ENCODE measurements around the gene C14orf180. TPM values are rescaled to one million over a fixed set of nuclear protein-coding genes. Genes with fewer than 3 reads are reported as not detected.

The C14orf180 gene
- total and polyA plus RNA-seq, 2 of the 8 experiments (the other 6 are each of a cell fraction or from before 2014, with no cell fraction given) = not detected

GRCh38 chr14:104553166-104554087 lies 26.1 kb upstream of the C14orf180 start:
- H3K27ac ChIP-seq (ENCODE audit: low read depth, low read length) = no peak overlapping the region
- FAIRE-seq (no peak), DNase-seq (ENCODE audit: low read depth in 1 of 2, low spot score in 2 of 2) (no peak)
- no peak overlapping the region for H3K4me2 ChIP-seq (ENCODE audit: insufficient read depth in 1 of 2, low read depth in 2 of 2, low read length in 2 of 2)
- TF ChIP-seq NANOG (IDR thresholded peaks at IDR 0.05; ENCODE audit: insufficient read depth, low read depth, low read length, poor library complexity, severe bottlenecking) (no peak), SAP30 (IDR thresholded peaks at IDR 0.05; ENCODE audit: insufficient read depth, insufficient replicate concordance, low read length) (no peak)
- H3K14ac ChIP-seq (ENCODE audit: insufficient read length) = no peak overlapping the region
- no peak overlapping the region for H4K8ac ChIP-seq (ENCODE audit: extremely low read depth, insufficient read depth, low read length)
- POLR2A ChIA-PET (ENCODE audit: partially characterized antibody) = no interaction called here
- H2AFZ ChIP-seq (ENCODE audit: low read length) = no peak overlapping the region
- H3K36me3 ChIP-seq (ENCODE audit: control insufficient read depth in 2 of 4, insufficient read depth in 4 of 4, low read length in 3 of 4) = no peaks in the 10 kb centered on the region
- H3K4me1 ChIP-seq (replicated peaks in 1 of 4; ENCODE audit: control insufficient read depth in 3 of 4, insufficient read depth in 4 of 4, low read length in 3 of 4) = peaks cover 0 to 3% (median 1%) of the 10 kb centered on the region in 4 experiments; a peak in 3 of 7 replicates
- no peak overlapping the region for H3K9ac ChIP-seq (replicated peaks in 1 of 4; ENCODE audit: extremely low read depth in 1 of 4, low read depth in 3 of 4, low read length in 3 of 4)
- CTCF ChIA-PET (ENCODE audit: partially characterized antibody) = interaction anchor here (1.0 to 3.2 kb wide), 3 partner anchors 11 to 21 kb away, joined by 3 to 13 read pairs (median 3); no protein-coding TSS in a partner anchor
- H3K23ac ChIP-seq (ENCODE audit: insufficient read length) = no peak overlapping the region
- WGBS, 2 experiments (ENCODE audit: extremely low coverage in 1 of 2, insufficient coverage in 1 of 2, insufficient read length in 1 of 2, insufficient replicate concordance in 2 of 2, low coverage in 1 of 2, low lambda C conversion rate in 2 of 2, missing lambda C conversion rate in 1 of 2) = 90% methylated on average over 26 of the region's 30 CpGs; no CpG with 5 or more reads in 1 of the 2 experiments
- no peaks in the 10 kb centered on the region for H3K27me3 ChIP-seq (replicated peaks in 1 of 4; ENCODE audit: control insufficient read depth in 3 of 4, extremely low read depth in 1 of 4, insufficient read depth in 3 of 4, low read length in 3 of 4)
- no peaks in the 10 kb centered on the region for H3K79me2 ChIP-seq (ENCODE audit: control insufficient read depth in 1 of 2, insufficient read depth in 2 of 2, low read length in 2 of 2)
- H3K56ac ChIP-seq (replicated peaks; ENCODE audit: insufficient read length, low read depth, low read length) = no peak overlapping the region
- no peaks in the 10 kb centered on the region for H3K23me2 ChIP-seq (ENCODE audit: low read depth, low read length)
- H2AK5ac ChIP-seq (ENCODE audit: low read depth, low read length) = no peak overlapping the region
- no peak overlapping the region for H2BK5ac ChIP-seq (ENCODE audit: low read depth, low read length)
- H4K91ac ChIP-seq (replicated peaks; ENCODE audit: insufficient read length, low read length) = no peak overlapping the region
- no peak overlapping the region for H2BK120ac ChIP-seq (replicated peaks; ENCODE audit: low read depth, low read length)
- no peak overlapping the region for H2BK20ac ChIP-seq (ENCODE audit: low read length)
- H4K20me1 ChIP-seq (replicated peaks in 1 of 2; ENCODE audit: control insufficient read depth in 1 of 2, insufficient read depth in 2 of 2, low read length in 2 of 2) = no peaks in the 10 kb centered on the region
- H3K18ac ChIP-seq (ENCODE audit: extremely low read depth, low read length) = no peak overlapping the region
- no peak overlapping the region for H3K4me3 ChIP-seq (ENCODE audit: extremely low read depth in 1 of 4, insufficient read depth in 2 of 4, low read depth in 3 of 4, low read length in 4 of 4)
- no peaks in the 10 kb centered on the region for H3K79me1 ChIP-seq (ENCODE audit: low read depth, low read length)
- H3K4ac ChIP-seq (replicated peaks; ENCODE audit: insufficient read length, low read depth, low read length) = no peak overlapping the region
- no peak overlapping the region for H2BK12ac ChIP-seq (ENCODE audit: low read depth, low read length)
- H2BK15ac ChIP-seq (ENCODE audit: low read length) = no peak overlapping the region
- no peak overlapping the region for H4K5ac ChIP-seq (ENCODE audit: insufficient read length, low read depth, low read length)
- no peaks in the 10 kb centered on the region for H3K9me3 ChIP-seq (ENCODE audit: insufficient read depth in 2 of 2, low read depth in 1 of 2, low read length in 1 of 2)
